HG03196 (cell line): ENCODE measurements around the gene NEDD4L.
"Not testable (repeated sequence)": the region's sequence is repeated elsewhere in the genome, so short reads cannot be mapped to it uniquely, and the experiment has no call there.

Source experiments
- ATAC-seq: cut with Tn5 transposase; IDR thresholded peaks from one replicate; pipeline ENCODE4 v1.9.1; 2021; ENCODE audit not compliant: unreplicated experiment

NEDD4L gene

DNA sequence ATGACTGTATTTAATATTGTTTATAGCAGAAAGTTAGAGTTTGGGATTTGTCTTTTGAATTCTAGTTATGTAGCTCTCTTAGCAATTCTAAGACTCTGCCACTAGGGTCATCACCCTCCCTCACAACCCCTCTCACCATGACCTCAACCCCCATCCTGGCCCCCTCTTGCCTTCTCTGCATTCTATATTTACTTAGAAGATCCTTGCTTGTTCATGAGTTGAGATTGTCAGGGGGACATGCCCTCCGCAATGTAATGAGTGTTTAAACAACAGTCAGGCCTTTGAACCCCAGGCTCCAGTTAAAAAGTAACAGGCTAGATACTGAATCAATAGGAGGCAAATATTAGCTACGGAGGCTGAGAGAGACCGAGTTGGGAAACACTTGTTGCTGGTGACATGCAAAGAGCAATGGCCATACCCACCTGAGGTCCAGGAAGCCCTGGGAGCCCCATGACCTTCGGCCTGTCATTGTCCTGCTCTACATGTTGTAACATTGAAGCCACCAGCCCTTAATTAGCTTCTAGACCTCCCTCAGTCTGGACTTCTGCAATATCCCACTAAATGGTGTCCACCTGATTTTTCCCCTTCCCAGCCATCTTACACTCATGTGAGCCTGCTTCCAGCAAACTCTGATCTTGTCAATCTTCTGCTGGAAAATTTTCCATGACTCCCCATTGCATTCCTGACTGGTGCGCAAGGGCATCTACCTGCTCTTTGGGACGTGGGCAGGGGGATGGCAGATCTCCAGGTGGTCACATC lies 363.8 kb downstream of the NEDD4L start:
- no peak for ATAC-seq

DNA sequence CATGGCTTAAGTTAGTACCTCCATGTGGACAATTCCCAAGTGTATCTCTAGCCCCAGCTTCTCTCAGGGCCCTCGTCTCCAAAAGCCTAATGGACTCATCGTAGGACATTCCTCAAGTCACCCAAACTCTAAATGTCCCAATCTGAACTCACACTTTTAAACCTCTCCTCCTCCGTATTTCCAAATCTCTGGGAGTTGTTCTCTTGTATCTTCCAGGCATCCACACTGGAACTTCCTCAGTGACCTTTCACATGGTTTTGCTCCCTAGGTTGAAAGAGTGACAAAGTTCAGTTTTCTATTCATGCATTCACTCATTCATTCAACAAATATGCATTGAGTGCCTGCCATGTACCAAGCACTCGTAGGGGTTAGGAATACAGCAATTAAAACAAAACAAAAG lies 364.6 kb downstream of the NEDD4L start:
- no peak for ATAC-seq

DNA sequence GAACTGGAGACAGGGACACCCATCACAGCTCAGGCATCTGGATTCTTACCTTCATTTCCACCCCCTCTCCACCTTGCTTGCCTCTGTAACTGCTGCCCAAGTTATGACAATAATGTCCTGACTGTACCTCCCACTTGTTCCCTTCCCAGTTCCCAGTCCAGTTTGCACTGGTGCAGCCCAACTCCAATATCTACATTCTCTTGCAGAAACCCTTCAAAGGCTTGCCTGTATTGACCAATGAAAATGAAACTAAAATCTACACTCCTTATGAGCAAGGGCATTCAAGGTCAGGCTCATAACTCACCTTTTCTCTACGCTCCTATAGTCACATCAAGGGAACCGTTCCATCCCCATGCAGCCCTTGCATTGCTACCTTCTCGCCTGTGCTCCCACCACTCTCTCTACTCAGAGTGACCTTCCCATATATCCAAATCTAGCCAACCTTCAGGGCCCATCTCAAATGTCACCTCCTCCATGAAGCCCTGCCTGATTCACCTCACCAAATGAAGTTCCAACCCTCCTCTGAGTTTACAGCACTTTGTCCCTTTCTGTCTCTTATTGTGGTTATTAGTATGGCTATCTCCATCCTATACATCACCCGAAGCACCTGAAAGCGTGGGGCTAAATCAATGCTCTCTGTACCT lies 365.9 kb downstream of the NEDD4L start:
- ATAC-seq: no peak

DNA sequence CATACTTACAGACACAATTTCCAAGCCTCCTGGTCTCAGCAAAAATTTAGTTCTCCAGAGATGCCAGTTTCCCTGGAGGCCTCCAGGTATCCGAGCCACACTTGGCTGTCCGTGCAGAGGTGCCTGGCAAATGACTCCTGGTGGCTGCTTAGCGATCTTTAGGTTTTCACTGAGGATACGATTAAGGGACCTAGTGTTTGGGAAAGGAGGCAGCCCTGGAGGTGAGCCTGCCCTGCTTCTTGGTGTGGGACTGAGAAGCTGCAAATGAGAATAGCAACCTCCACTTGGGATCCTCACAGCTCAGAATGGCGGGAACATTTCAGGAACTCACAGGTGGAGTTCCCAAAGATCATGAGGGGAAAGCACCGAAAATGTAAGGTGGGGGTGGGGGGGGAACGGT lies 367.3 kb downstream of the NEDD4L start:
- no peak for ATAC-seq

DNA sequence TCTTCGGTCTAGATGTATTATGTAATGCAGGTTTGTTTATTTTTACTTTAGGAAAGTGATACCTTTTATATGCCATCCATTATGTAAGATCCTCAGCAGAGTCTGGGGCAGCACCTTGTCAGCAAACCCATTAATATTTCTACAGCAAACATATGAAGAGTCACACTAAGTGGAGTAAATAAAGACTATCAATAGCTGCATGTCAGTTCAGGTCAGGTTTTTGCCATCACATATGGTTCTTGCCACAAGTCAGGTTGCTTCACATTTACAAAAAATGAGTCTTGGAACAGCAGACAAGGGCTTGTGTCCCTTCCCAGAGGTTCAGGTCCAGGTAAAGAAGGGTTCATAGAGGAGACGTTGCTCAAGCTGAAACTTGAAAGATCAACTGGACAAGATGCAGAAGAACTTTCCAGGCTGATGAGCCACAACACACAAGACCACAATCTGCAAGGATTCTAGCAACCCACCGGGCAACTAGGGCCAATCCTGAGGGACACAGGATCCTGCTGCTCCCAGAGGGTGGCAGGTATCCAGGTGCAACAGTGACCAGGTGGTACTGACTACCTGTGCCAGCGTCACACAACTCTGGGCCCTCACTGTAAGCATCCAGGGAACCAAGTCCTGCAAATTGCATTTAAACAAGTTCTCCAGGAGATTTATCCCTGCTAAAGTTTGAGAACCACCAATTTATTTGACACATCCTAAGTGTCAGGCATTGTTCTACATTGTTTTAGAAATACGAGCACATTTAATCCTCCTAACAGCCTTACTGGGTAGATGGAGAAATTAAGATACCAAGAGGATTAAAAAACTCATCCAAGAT lies 369.0 kb downstream of the NEDD4L start:
- ATAC-seq: no peak

DNA sequence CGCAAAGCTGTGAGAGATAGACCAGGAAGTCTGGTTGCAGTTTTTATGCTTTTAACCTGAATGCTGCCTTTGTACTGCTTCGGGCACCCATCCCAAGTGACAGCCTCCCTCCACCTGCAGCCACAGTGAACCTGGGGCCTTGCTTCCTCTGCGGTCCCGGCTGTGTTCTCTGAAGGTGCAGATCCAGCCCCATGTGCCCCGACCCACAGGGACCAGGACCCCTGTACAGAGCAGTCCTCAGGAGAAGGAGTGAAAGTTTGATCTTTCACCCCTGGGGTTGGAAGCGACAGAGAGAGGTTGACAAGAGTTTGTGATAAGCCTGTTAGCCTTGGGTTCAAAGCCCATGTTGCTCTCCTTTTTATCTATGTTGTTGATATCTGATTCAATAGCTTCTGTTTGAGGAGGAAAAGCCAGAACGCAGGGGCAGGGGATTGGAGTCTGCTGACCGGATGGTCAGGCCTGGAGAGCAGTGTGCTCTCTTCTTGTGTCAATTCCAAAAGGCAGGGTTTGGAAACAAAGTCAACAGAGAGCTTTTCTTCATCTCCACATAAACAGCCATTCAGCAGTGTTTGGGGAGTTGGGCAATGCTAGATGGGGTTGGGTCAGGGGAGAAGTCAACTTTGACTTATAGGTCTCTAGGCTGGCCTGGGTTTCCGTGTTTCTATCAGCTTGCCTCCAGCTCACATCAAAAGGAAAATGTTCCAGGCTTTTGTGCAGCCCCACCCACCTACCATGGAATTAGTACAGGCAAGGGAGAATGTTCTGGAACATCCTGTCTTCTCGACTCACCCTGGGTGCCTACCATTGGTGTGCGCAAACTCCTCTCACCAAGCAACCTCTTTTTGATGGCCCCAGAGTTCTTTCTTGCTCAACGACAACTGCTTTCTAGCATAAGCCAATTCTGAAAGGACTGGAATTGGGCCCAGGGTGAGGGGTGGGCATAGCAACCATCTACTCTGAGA lies 369.9 kb downstream of the NEDD4L start:
- ATAC-seq: no peak

DNA sequence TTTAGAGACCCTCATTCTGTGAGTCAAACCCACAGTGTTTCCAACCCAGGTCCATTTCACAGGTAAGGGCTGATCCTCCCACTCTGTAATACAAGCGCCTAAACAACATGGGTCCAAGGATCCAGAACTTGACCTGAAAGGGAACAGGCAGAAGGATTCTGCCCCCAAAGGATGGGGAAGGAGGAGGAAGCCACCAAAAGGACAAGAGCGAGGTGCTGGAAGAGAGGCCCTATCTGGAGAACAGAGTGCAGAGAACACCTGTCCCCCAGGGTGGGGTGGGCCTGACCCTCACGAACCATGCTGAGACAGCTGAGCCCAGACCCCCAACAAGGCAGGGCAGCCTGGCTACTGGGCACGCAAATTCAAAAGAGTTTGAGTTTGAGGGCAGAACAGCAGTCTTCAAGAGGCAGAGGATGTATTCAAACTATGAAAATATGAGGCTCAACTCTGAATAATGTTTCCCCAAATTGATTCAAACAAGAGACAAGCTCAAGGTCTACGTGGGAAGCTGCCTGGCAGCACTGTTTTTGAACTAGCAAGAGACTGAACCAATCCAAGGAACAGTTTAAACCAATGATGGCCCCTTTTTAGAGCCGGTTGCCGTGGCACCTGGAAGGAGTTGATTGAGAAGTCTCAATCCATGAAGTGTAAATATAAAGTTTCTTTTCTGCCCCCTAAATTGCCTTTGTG lies 372.1 kb downstream of the NEDD4L start:
- no peak for ATAC-seq

DNA sequence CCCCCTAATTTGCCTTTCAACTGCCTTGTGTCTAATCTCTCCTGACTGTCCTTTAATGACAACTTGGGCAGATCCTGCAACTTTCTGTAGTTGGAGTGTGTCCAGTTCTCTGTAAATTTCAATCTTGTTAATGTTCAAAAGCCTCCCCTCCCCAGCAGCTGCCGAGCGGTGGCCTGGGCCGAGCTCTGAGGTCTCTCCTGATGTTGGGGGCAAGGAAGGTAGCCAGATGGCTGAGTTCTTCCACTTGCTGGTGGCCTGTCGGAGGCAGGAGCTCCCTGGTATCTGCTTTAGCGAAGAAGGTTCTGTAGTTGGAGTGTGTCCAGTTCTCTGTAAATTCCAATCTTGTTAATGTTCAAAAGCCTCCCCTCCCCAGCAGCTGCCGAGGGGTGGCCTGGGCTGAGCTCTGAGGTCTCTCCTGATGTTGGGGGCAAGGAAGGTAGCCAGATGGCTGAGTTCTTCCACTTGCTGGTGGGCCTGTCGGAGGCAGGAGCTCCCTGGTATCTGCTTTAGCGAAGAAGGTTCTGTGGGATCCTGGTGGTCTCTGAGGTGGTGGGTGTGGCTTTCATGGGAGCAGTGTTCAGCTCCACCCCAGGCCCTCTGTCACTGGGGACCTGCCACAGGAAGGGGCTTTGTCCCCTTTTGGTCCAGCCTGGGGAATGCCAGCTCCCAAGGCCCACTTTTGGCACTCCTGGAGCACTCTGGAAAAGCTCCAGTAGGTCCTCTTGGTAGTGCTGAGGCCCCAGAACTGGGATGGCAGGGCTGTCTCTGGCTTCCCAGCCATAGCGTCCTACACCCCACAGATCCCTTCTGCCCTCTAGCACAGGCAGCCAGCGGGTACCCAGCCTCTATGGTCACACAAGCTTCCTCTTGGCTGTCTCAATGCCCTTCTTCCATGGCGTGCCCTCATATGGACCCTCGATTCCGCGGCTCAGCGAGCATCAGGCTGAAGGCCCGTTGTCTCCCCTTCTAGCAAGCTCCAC lies 373.0 kb downstream of the NEDD4L start:
- ATAC-seq: no peak

DNA sequence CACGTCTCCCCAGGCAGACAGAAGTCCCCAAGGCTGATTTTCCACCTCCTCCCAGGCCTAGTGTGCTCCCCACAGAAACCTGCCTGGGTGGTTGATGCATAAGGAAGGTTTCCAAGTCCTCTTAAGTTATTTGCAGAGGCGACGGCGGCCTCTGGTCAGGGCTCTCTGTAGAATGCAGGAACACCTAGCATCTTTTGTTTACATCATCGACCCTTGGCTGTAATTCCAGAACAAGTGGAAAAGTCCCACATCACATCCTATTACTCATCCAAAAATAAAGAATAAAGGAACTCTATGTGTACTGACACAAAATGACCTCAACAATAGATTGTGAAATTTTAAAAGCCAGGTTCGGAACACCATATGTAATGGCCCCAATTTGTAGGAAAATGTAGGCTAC lies 373.7 kb downstream of the NEDD4L start:
- no peak for ATAC-seq

DNA sequence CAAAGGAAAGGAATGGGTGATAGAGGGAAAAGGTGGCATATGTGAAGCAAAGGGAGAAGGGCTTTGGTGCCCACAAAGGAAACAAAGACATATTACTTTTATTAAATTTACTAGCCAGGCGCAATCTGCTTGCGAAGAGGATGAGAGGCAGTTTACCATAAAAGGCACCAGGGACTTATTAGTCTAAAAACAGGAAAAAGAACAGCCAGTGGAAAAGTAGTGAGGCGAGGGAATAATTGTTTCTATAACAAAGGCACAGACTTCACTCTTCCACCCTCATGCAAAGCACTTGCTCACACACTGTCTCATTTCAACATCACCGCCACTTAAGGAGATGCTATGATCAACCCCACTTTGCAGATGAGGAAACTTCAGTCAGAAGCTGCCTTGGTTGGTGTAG lies 374.3 kb downstream of the NEDD4L start:
- no peak for ATAC-seq

DNA sequence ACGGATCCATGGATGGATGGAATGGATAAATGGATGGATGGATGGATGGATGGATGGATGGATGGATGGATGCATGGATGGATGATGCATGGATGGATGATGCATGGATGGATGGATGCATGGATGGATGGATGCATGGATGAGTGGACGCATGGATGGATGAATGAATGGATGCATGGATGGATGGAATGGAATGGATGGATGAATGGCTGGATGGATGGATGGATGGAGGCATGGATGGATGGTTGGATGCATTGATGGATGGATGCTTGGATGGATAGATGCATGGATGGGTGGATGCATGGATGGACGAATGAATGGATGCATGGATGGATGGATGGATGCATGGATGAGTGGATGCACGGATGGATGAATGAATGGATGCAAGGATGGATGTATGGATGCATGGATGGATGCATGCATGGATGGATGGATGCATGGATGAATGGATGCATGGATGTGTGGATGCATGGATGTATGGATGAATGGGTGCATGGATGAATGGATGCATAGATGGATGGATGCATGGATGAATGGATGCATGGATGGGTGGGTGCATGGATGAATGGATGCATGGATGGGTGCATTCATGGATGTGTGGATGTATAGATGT lies 375.7 kb downstream of the NEDD4L start:
- no peak for ATAC-seq

DNA sequence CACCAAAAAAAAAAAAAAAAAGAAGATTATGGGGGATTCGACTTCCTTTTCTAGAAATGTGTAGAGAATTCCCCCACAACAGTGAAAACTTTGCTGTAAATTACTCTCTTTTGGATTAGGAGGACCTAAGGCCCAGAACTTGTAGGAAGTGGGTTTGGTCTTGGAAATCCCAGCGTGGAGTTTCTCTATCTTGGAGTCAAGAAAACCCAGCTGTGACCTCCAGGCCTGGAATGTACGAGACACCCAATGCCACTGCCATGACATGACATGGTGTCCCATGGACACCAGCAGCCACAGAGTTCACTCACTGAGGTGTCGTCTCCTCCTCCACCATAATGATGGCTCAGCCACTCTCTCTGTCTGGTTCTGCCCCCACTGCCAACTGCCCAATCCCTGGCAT lies 382.6 kb downstream of the NEDD4L start:
- ATAC-seq: no peak

DNA sequence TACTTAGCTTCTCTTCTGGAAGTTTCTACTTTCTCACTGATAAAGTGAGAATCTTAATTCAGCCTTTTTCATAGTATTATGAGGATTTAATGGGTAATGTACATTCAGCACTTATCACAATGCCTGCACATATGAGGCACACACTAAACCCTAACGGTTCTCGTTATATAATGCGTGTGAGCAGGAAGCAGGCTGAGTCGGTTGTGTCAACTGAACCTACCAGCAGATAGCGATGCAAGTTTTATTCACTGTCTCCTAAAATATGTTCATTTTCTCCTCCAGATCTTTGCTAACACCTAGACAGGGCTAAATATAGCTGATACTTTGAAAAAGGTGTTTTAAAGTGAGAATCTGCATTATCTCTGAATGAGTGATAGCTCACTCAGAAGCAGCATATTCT lies 383.3 kb downstream of the NEDD4L start:
- no peak for ATAC-seq

DNA sequence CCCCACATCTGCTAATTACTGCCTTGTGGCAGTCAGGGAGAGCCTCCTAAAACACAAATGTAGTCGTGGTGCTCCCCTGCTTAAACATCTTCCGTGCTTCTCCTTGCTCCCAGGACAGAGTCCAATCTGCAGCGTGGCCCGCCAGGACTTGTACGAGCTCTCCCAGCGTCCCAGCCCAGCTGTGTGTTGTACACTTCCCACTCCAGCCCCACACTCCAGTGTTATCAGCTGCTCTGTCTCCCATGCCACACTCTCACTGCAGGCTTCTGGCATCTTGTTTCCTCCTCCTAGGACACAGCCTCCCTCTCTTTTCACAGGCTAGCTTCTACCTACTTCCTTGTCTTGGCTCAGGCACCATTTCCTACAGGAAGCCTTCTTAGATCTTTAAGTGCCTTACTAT lies 385.4 kb downstream of the NEDD4L start:
- ATAC-seq: no peak

DNA sequence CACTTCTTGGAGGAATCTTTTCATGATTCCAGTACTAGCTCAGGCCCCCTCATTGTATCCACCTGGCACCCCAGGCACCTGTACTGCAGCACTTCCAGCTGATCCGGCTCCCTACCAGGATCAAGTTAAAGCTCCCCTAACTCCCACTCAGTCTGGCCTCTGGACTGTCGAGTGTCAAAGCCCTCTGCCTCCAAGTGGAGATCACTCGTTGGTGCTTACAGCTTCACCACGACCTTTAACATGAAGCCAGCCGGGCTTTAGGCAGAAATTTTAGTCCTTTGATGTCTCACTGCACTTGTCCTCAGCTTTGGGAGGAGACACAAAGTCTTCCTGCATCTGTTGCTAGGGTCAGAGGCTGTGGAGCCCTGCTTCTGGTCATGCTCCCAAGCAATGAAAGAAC lies 387.2 kb downstream of the NEDD4L start:
- no peak for ATAC-seq

DNA sequence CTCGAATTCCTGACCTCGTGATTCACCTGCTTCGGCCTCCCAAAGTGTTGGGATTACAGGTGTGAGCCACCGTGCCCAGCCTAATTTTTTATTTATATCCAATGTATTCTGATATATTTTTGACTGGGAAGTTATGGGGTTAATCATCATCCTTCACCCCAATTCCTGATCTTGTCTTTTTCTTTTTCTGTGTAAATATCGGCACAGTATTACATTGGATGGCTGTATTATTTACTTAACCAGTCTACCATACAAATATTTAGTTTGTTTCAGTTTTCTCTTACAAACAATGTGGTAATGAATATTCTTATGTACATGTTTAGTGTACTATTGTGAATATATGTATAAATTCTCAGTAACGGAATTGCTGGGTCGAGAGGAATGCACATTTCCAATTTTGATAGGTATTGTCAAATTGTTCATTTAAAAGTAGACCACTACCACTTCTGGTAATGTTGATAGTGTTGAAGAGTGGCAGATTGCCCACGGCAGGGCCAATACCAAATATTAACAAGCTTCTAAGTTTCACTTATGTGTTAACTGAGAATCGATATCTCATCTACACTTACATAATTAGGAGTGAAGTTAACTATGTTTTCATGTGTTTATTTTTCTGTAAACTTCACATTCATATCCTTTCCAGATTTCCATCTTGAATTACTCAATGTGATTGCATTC lies 388.2 kb downstream of the NEDD4L start:
- no peak for ATAC-seq

DNA sequence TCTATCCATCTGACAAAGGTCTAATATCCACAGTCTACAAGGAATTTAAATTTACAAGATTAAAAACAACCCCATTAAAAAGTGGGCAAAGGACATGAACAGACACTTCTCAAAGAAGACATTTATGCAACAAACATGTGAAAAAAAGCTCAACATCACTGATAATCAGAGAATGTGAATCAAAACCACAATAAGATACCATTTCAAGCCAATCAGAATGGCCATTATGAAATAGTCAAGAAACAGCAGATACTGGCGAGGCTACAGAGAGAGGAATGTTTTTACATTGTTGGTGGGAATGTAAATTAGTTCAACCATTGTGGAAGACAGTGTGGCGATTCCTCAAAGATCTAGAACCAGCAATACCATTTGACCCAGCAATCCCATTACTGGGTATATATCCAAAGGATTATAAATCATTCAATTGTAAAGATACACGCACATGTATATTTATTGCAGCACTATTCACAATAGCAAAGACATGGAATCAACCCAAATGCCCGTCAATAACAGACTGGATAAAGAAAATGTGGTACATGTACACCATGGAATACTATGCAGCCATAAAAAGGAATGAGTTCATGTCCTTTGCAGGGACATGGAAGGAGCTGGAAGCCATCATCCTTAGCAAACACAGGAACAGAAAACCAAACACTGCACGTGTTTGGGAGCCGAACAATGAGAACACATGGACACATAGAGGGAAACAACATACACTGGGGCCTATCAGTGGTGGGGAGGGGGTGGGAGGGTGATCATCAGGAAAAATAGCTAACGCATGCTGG lies 391.4 kb downstream of the NEDD4L start:
- ATAC-seq: not testable (repeated sequence)
